HG03460 (cell line): ENCODE measurements around the gene FGGY.
A peak's percentile ranks its signal among the peaks of the same experiment; 100 is the strongest.

ENCODE experiments used
- ATAC-seq: cut with Tn5 transposase; IDR thresholded peaks from one replicate; pipeline ENCODE4 v1.9.1; 2021; ENCODE audit not compliant: unreplicated experiment

FGGY gene

GRCh38 chr1:59314776-59315528 lies 18.1 kb downstream of the FGGY start:
- ATAC-seq, result no peak

- no peak for ATAC-seq
Measured at GRCh38 chr1:59315529-59316463, 18.9 kb downstream of the FGGY start.

- peak; percentile 69 for ATAC-seq
Measured at GRCh38 chr1:59316497-59317128, 19.7 kb downstream of the FGGY start.

- no peak for ATAC-seq
Measured at GRCh38 chr1:59317343-59317742, 20.4 kb downstream of the FGGY start.

- no peak for ATAC-seq
Measured at GRCh38 chr1:59317780-59318179, 20.9 kb downstream of the FGGY start.

- no peak for ATAC-seq
Measured at GRCh38 chr1:59318271-59318860, 21.5 kb downstream of the FGGY start.

- no peak for ATAC-seq
Measured at GRCh38 chr1:59322394-59322793, 25.5 kb downstream of the FGGY start.

GRCh38 chr1:59322814-59323213 lies 25.9 kb downstream of the FGGY start:
- no peak for ATAC-seq

GRCh38 chr1:59323879-59324278 lies 27.0 kb downstream of the FGGY start:
- ATAC-seq, result no peak

GRCh38 chr1:59328353-59328752 lies 31.5 kb downstream of the FGGY start:
- no peak for ATAC-seq

- no peak for ATAC-seq
Measured at GRCh38 chr1:59329412-59330053, 32.6 kb downstream of the FGGY start.

GRCh38 chr1:59331686-59332620 lies 35.1 kb downstream of the FGGY start:
- no peak for ATAC-seq

GRCh38 chr1:59332983-59333382 lies 36.1 kb downstream of the FGGY start:
- no peak for ATAC-seq

GRCh38 chr1:59333626-59334277 lies 36.9 kb downstream of the FGGY start:
- ATAC-seq, result no peak

- ATAC-seq, result peak; percentile 69
Measured at GRCh38 chr1:59340411-59341307, 43.8 kb downstream of the FGGY start.

GRCh38 chr1:59342801-59343575 lies 46.1 kb downstream of the FGGY start:
- no peak for ATAC-seq

GRCh38 chr1:59343576-59343840 lies 46.6 kb downstream of the FGGY start:
- ATAC-seq, result no peak

GRCh38 chr1:59345221-59345620 lies 48.3 kb downstream of the FGGY start:
- ATAC-seq, result no peak
